Stomach (tissue), 4 donors: ENCODE measurements around the gene SLC12A3.

Source experiments
- EP300 ChIP-seq: sonication (generic); formaldehyde crosslinking; IDR thresholded peaks from one replicate; pipeline ENCODE4 v1.6.1; 2017; ENCODE audit warnings: antibody characterized with exemption
- POLR2A ChIP-seq, 4 donors: fragments of 450-650 bp; IDR thresholded peaks; one replicate each; pipeline ENCODE4 v1.6.1; 2016; ENCODE audit warnings: antibody characterized with exemption in 4 of 4, control low read depth in 2 of 4, mild to moderate bottlenecking in 1 of 4, moderate library complexity in 1 of 4
- TF ChIP-seq, protein P1 (sequence below), 7 experiments: fragments of 450-650 bp in 4 of 7; fragments of 200-600 bp in 3 of 7; sonication (generic) in 3 of 7; IDR thresholded peaks; one replicate each; pipeline ENCODE4 v1.5.1; 2016 to 2019; ENCODE audit warnings: antibody characterized with exemption in 7 of 7, control low read depth in 2 of 7, mild to moderate bottlenecking in 1 of 7

DNA sequence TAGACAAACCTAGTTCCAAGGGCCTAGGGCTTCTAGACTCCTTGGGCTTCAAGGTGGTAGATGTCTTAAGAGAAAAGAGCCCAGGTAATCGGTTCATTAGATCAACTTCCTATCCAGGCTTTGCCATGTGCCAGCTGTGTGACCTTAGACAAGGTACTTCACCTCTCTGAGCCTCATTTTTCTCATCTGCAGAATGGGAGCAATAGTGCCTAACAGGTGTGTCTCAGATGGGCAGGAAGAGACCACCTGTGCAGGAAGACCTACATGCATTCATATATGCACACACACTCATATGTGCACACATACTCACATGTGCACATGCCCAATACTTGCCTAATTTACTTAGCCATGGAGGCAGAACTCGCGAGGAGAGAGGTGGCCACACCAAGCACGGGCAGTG, 15.7 kb downstream of the SLC12A3 start:
- TF ChIP-seq, protein P1, sequence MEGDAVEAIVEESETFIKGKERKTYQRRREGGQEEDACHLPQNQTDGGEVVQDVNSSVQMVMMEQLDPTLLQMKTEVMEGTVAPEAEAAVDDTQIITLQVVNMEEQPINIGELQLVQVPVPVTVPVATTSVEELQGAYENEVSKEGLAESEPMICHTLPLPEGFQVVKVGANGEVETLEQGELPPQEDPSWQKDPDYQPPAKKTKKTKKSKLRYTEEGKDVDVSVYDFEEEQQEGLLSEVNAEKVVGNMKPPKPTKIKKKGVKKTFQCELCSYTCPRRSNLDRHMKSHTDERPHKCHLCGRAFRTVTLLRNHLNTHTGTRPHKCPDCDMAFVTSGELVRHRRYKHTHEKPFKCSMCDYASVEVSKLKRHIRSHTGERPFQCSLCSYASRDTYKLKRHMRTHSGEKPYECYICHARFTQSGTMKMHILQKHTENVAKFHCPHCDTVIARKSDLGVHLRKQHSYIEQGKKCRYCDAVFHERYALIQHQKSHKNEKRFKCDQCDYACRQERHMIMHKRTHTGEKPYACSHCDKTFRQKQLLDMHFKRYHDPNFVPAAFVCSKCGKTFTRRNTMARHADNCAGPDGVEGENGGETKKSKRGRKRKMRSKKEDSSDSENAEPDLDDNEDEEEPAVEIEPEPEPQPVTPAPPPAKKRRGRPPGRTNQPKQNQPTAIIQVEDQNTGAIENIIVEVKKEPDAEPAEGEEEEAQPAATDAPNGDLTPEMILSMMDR (IDR thresholded peaks at IDR 0.05) = no peak
- TF ChIP-seq EP300 = no peak
- TF ChIP-seq POLR2A (IDR thresholded peaks at IDR 0.05) = no peak
